ENCODE results near the gene VKORC1. TPM values are rescaled to one million over a fixed set of nuclear protein-coding genes. Genes with fewer than 3 reads are reported as not detected.

VKORC1 gene
- polyA plus RNA-seq, 2 of the 4 experiments (the other 2 are of a cell fraction): 94.2 to 101 TPM

DNA sequence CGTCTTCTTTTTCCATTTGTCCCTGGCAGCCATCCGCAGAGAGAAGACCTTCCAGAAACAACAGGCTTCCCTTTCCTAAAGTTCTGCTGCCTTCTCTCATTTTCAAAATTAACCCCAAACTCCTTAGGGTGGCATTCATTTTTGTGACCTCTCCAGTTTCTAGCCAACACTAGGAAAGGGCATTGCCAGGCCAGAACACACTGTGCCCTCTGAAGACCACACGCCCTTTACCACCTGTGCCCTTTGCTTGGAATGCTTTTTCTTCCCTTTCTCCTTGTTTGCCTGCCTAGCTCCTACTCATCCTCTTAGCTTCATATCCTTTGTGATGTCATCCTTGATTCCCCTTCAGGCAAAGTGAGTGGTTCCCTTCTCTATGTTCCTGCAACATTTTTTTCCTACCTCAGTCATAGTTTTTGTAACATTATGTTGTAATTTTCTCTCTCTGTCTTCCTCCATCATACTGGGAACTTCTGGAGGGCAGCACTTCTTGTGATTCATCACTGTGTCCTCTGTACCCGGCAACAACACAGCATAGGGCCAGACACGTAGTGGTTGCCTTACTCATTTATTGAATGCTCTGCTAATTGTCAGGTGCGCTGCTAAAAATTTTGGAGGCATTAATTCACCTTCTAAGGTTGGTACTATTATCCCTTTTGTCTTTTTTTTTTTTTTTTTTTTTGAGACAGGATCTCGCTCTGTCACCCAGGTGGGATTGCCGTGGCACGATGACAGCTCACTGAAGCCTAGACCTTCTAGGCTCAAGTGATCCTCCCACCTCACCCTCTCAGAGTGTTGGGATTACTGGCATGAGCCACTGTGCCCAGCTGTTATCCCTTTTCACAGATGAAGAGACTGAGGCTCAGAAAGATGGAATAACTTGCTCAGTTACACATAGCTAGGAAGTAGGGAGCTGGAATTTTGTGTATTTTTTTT is 23.9 kb upstream of the VKORC1 start:
- FAIRE-seq: no peak
- ATAC-seq: peak in 1 of 2 experiments; percentile 2; a peak in 2 of 6 replicates
- TF ChIP-seq, protein P1, sequence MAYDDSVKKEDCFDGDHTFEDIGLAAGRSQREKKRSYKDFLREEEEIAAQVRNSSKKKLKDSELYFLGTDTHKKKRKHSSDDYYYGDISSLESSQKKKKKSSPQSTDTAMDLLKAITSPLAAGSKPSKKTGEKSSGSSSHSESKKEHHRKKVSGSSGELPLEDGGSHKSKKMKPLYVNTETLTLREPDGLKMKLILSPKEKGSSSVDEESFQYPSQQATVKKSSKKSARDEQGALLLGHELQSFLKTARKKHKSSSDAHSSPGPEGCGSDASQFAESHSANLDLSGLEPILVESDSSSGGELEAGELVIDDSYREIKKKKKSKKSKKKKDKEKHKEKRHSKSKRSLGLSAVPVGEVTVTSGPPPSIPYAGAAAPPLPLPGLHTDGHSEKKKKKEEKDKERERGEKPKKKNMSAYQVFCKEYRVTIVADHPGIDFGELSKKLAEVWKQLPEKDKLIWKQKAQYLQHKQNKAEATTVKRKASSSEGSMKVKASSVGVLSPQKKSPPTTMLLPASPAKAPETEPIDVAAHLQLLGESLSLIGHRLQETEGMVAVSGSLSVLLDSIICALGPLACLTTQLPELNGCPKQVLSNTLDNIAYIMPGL (CRISPR knock-in tag; IDR thresholded peaks at IDR 0.05; ENCODE audit: borderline replicate concordance): no peak
- TF ChIP-seq ESRRA (IDR thresholded peaks at IDR 0.05; ENCODE audit: borderline replicate concordance, low read length) (0 out of 2 replicates have a peak, but pooled peaks have one; percentile 4), ZC3H11A (IDR thresholded peaks at IDR 0.05) (no peak), NFE2L2 (conservative IDR thresholded peaks at IDR 0.05; ENCODE audit: low read length) (no peak), FOXS1 (CRISPR knock-in tag; IDR thresholded peaks at IDR 0.05) (no peak)
- TF ChIP-seq, protein P2, sequence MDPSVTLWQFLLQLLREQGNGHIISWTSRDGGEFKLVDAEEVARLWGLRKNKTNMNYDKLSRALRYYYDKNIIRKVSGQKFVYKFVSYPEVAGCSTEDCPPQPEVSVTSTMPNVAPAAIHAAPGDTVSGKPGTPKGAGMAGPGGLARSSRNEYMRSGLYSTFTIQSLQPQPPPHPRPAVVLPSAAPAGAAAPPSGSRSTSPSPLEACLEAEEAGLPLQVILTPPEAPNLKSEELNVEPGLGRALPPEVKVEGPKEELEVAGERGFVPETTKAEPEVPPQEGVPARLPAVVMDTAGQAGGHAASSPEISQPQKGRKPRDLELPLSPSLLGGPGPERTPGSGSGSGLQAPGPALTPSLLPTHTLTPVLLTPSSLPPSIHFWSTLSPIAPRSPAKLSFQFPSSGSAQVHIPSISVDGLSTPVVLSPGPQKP (IDR thresholded peaks at IDR 0.05; ENCODE audit: low read depth, low read length): no peak
- H3K4me2 ChIP-seq: peak overlapping the region; percentile 88
- peaks cover 17% of the 10 kb centered on the region for H3K4me1 ChIP-seq
- H3K4me3 ChIP-seq: peak overlapping the region; percentile 57
- H3K27ac ChIP-seq: peak overlapping the region; percentile 91 to 93
- H3K9me3 ChIP-seq: no peaks in the 10 kb centered on the region
- 58% methylated on average over 9 of the region's 9 CpGs for WGBS (ENCODE audit: missing lambda C conversion rate)
- ChIA-PET CTCF (interaction anchor here (0.7 to 20.3 kb wide), 7 partner anchors 10 to 215 kb away, joined by 3 to 166 read pairs (median 3); partner anchors contain the start of gene HSD3B7), POLR2A (interaction anchor here (0.7 to 2.0 kb wide), 29 partner anchors 10 to 755 kb away, joined by 3 to 73 read pairs (median 4); partner anchors contain the start of genes ARMC5, BCKDK, FUS and PRSS8)
- DNase-seq (ENCODE audit: low read depth in 1 of 2, low spot score in 1 of 2): no peak

DNA sequence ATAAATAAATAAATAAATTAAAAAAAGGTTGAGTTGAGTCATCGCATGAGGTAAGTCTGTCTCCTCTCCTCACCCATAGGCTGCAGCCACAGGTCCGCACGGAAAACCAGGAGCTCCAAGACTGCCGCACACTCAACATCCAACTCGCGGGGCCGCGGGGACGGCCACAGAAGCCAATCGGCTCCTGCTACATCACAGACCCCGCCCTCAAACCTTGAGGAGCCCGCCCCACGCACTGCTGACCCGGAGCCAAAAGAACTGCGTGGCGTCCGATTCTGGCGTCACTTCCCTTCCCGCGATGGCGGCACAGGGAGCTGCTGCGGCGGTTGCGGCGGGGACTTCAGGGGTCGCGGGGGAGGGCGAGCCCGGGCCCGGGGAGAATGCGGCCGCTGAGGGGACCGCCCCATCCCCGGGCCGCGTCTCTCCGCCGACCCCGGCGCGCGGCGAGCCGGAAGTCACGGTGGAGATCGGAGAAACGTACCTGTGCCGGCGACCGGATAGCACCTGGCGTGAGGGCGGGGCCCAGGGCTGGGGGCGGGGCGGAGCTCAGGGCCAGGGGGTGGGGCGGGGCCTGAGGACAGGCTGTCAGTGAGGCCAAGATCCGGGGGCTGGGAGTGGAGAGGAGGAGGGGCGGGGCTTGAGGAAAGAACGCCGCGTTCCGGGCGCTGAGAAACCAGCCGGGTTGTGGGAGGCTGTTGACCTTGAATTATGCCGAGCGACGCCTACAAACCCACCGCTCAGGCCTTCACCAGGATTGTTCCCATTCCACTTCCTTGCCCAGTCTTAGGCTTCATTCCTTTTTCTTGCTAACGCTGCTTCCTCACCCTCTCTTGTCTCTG is 23.0 kb upstream of the VKORC1 start, which contains the start of gene KAT8:
TSS of gene KAT8 (plus strand) at position 281 of the 839 bp plus-strand sequence. CDS start at position 299, 18 bp downstream.
- Histone ChIP-seq H3K4me2 (peak within 1 kb of the TSS; percentile 88), H3K9me3 (no peaks in the 10 kb centered on the region), H3K27ac (peak within 1 kb of the TSS; percentile 91 to 93), H3K4me1 (peaks cover 17% of the 10 kb centered on the region), H3K4me3 (peak within 1 kb of the TSS; percentile 57)
- WGBS (ENCODE audit: missing lambda C conversion rate): 2% methylated on average over 31 of the region's 68 CpGs
- ATAC-seq (peak; percentile 96 to 97), DNase-seq (ENCODE audit: low read depth in 1 of 2, low spot score in 1 of 2) (peak; percentile 96 to 98), FAIRE-seq (peak; percentile 51)
- CTCF ChIA-PET: interaction anchor here (0.6 to 20.3 kb wide), 7 partner anchors 11 to 216 kb away, joined by 3 to 166 read pairs (median 3); no protein-coding TSS in a partner anchor
- POLR2A ChIA-PET: interaction anchor here (0.5 to 2.0 kb wide), 35 partner anchors 9 to 958 kb away, joined by 3 to 73 read pairs (median 4); partner anchors contain the start of genes ARMC5, BCKDK, FUS and PRSS8
- TF ChIP-seq, protein P3, sequence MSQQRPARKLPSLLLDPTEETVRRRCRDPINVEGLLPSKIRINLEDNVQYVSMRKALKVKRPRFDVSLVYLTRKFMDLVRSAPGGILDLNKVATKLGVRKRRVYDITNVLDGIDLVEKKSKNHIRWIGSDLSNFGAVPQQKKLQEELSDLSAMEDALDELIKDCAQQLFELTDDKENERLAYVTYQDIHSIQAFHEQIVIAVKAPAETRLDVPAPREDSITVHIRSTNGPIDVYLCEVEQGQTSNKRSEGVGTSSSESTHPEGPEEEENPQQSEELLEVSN (IDR thresholded peaks at IDR 0.05; ENCODE audit: borderline replicate concordance, low read depth): no peak
- TF ChIP-seq KDM5A (IDR thresholded peaks at IDR 0.05): peak; percentile 88
- no peak for TF ChIP-seq NFE2L2 (conservative IDR thresholded peaks at IDR 0.05; ENCODE audit: low read length)
- TF ChIP-seq CHD2 (IDR thresholded peaks at IDR 0.05; ENCODE audit: low read length, partially characterized antibody): no peak
- no peak for TF ChIP-seq NR3C1 (IDR thresholded peaks at IDR 0.05)
- TF ChIP-seq, protein P4, sequence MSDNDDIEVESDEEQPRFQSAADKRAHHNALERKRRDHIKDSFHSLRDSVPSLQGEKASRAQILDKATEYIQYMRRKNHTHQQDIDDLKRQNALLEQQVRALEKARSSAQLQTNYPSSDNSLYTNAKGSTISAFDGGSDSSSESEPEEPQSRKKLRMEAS (IDR thresholded peaks at IDR 0.05): peak; percentile 67
- TF ChIP-seq BHLHE40 (IDR thresholded peaks at IDR 0.05; ENCODE audit: low read depth, low read length): no peak
- peak; percentile 85 to 94; a peak in 4 of 5 replicates for TF ChIP-seq JUN (IDR thresholded peaks at IDR 0.05)
- TF ChIP-seq, protein P5, sequence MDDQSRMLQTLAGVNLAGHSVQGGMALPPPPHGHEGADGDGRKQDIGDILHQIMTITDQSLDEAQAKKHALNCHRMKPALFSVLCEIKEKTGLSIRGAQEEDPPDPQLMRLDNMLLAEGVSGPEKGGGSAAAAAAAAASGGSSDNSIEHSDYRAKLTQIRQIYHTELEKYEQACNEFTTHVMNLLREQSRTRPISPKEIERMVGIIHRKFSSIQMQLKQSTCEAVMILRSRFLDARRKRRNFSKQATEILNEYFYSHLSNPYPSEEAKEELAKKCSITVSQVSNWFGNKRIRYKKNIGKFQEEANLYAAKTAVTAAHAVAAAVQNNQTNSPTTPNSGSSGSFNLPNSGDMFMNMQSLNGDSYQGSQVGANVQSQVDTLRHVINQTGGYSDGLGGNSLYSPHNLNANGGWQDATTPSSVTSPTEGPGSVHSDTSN (IDR thresholded peaks at IDR 0.05): no peak
- TF ChIP-seq FOSL2 (IDR thresholded peaks at IDR 0.05): no peak
- TF ChIP-seq FOSL2 (CRISPR knock-in tag; IDR thresholded peaks at IDR 0.05): peak; percentile 2; the same call in 1 of the 2 replicates
- TF ChIP-seq RAD21 (conservative IDR thresholded peaks at IDR 0.05 in 1 of 2, IDR thresholded peaks at IDR 0.05 in 1 of 2): 0 out of 5 replicates have a peak, but pooled peaks of 1 of the 2 experiments have one; percentile 20
- peak; percentile 97 for TF ChIP-seq ZC3H11A (IDR thresholded peaks at IDR 0.05)
- TF ChIP-seq HOXA7 (CRISPR knock-in tag; IDR thresholded peaks at IDR 0.05): no peak
- TF ChIP-seq PHF8 (IDR thresholded peaks at IDR 0.05; ENCODE audit: borderline replicate concordance, low read depth): peak; percentile 88
- TF ChIP-seq HOXB5 (CRISPR knock-in tag; IDR thresholded peaks at IDR 0.05): no peak
- no peak for TF ChIP-seq RARB (CRISPR knock-in tag; IDR thresholded peaks at IDR 0.05)
- TF ChIP-seq POLR2A (IDR thresholded peaks at IDR 0.05; ENCODE audit: low read length): peak; percentile 65
- TF ChIP-seq, protein P6, sequence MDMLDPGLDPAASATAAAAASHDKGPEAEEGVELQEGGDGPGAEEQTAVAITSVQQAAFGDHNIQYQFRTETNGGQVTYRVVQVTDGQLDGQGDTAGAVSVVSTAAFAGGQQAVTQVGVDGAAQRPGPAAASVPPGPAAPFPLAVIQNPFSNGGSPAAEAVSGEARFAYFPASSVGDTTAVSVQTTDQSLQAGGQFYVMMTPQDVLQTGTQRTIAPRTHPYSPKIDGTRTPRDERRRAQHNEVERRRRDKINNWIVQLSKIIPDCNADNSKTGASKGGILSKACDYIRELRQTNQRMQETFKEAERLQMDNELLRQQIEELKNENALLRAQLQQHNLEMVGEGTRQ (IDR thresholded peaks at IDR 0.05): no peak
- TF ChIP-seq EP300 (IDR thresholded peaks at IDR 0.05): no peak
- no peak for TF ChIP-seq ZSCAN20 (CRISPR knock-in tag; IDR thresholded peaks at IDR 0.05)
- 0 out of 2 replicates have a peak, but pooled peaks have one; percentile 41 for TF ChIP-seq FOSB (CRISPR knock-in tag; IDR thresholded peaks at IDR 0.05)
